ENCODE results near the gene TRMT10B. TPM values are rescaled to one million over a fixed set of nuclear protein-coding genes. Genes with fewer than 3 reads are reported as not detected.

TRMT10B gene
- total and polyA plus RNA-seq, 7 donors: 1.8 to 9.7 (median 6.0) TPM

GRCh38 chr9:37827483-37828165, 74.0 kb downstream of the TRMT10B start:
- DNase-seq: no peak
- Histone ChIP-seq H3K4me1 (no peaks in the 10 kb centered on the region), H3K9me3 (no peaks in the 10 kb centered on the region), H3K27me3 (no peaks in the 10 kb centered on the region), H3K4me3 (no peak overlapping the region), H3K36me3 (peaks cover 0 to 38% (median 0%) of the 10 kb centered on the region in 4 donors), H3K27ac (no peak overlapping the region)
- intact Hi-C loops (cut with DNase I): no loop called here
- WGBS, 2 donors: 92 to 95% methylated on average over 4 of the region's 4 CpGs
- TF ChIP-seq POLR2A (IDR thresholded peaks at IDR 0.05) (no peak), CTCF (IDR thresholded peaks at IDR 0.05) (no peak), POLR2AphosphoS5 (IDR thresholded peaks at IDR 0.05) (no peak), EP300 (IDR thresholded peaks at IDR 0.05) (no peak)

Other genes with a start within 250 kb of the TRMT10B start
- gene FBXO10, start 177.4 kb upstream of the TRMT10B start, total RNA-seq: 10 to 100 TPM; 14.8 to 19.4 (median 16.3) TPM
- gene FBXO10, start 177.4 kb upstream of the TRMT10B start, polyA plus RNA-seq: 1 to 10 TPM in 1 of 3 donors, under 1 TPM in 2; 0.60 to 4.1 (median 0.69) TPM
- 100 to 1,000 TPM in 3 of 4 donors, 10 to 100 TPM in 1; 69.2 to 173 (median 134) TPM for gene TOMM5, start 161.2 kb upstream of the TRMT10B start, total RNA-seq
- 100 to 1,000 TPM; 106 to 140 (median 138) TPM for gene TOMM5, start 161.2 kb upstream of the TRMT10B start, polyA plus RNA-seq
- under 1 TPM; 0.16 to 0.71 (median 0.34) TPM for gene FRMPD1, start 102.9 kb upstream of the TRMT10B start, total RNA-seq
- gene FRMPD1, start 102.9 kb upstream of the TRMT10B start, polyA plus RNA-seq: under 1 TPM in 1 of 3 donors, not detected in 2; 0.20 TPM
- gene EXOSC3, start 31.3 kb downstream of the TRMT10B start, total RNA-seq: 10 to 100 TPM; 38.7 to 44.6 (median 41.3) TPM
- gene EXOSC3, start 31.3 kb downstream of the TRMT10B start, polyA plus RNA-seq: 10 to 100 TPM; 13.8 to 40.7 (median 29.1) TPM
- gene DCAF10, start 47.0 kb downstream of the TRMT10B start, total RNA-seq: 10 to 100 TPM; 29.1 to 49.3 (median 40.6) TPM
- 1 to 10 TPM; 4.8 to 9.9 (median 8.6) TPM for gene DCAF10, start 47.0 kb downstream of the TRMT10B start, polyA plus RNA-seq
- 10 to 100 TPM; 19.3 to 31.0 (median 27.3) TPM for gene SLC25A51, start 150.3 kb downstream of the TRMT10B start, total RNA-seq
- 1 to 10 TPM; 4.2 to 8.9 (median 8.6) TPM for gene SLC25A51, start 150.3 kb downstream of the TRMT10B start, polyA plus RNA-seq

All from sigmoid colon (tissue), 7 donors.